Amniotic stem cell (primary cell): ENCODE results near the gene GLT8D1.
"Not testable (repeated sequence)": the region's sequence is repeated elsewhere in the genome, so short reads cannot be mapped to it uniquely, and the experiment has no call there.

Experiments
- DNase-seq: peaks from one replicate; lab custom pipeline; 2025; lab: John Stamatoyannopoulos, UW

The GLT8D1 gene

GRCh38 chr3:52679811-52680210 is 25.8 kb downstream of the GLT8D1 start:
- DNase-seq: no peak

- DNase-seq: no peak
Observed at GRCh38 chr3:52679199-52679538, 26.4 kb downstream of the GLT8D1 start.

DNA sequence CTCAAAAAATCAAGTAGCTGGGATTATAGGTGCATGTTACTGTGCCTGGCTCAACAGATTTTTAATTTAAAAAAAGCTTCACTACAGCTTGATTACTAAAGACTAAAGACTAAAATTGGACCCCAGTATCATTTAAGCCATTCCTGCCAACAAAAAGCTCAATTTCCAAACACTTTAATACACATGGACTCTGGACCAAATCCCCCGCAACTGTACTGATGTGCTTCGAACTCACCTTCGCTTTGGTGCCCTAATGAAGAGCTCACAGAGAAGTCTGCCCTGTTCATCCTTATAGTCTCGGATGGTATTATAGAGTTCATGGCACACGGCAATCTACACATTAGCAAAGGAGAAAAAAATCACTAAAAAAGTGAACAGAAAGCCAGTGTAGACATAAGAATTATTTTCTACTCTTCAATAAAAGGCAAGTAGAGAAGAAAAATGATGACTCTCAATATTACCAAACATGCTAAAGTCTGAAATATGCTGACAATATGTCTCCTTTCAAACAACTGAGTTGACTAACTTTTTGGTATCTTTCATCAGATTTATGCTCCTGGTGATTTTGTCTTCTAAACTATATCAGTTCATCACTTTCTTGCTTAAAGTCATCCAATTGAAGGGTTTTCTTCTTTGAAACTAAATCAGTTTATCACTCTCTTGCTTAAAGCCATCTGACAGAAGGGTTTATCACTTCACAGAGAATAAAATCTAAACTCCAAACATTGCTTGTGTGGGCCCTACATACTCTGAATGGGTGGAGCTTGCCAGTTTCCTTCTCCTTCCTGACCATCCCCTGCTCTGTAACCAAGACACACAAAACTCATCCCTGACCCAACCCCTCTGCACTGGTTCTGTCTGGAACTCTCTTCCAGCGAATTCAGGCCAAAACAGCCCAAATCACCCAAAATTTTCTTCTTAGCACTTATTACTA is 27.1 kb downstream of the GLT8D1 start:
- DNase-seq: no peak

DNA sequence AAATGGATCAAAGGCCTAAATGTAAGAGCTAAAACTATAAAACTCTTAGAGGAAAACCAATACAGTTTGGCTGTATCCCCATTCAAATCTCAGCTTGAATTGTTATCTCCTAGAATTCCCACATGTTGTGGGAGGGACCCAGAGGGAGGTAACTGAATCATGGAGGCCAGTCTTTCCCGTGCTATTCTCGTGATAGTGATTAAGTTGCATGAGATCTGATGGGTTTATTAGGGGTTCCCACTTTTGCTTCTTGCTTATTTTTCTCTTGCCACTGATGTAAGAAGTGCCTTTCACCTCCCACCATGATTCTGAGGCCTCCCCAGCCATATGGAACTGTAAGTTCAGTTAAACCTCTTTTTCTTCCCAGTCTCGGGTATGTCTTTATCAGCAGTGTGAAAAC is 29.4 kb downstream of the GLT8D1 start:
- DNase-seq: not testable (repeated sequence)

DNA sequence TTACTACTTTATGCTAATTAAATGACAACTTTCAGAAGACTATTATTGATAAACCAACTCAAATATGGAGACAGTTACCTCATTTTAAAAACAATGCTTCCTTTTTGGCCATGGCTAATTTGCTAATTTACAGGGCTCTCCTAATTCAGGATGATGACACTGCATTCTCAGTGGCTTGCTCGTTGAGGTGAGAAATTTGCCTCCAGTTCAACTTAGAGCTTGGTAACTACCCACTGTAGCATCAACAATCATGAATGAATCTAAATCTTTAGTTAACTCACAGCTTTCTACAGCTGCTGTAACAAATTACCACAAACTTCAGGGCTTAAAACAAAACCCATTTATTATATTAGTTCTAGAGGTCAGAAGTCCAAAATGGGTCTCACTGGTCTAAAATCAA is 33.9 kb downstream of the GLT8D1 start:
- DNase-seq: no peak

DNA sequence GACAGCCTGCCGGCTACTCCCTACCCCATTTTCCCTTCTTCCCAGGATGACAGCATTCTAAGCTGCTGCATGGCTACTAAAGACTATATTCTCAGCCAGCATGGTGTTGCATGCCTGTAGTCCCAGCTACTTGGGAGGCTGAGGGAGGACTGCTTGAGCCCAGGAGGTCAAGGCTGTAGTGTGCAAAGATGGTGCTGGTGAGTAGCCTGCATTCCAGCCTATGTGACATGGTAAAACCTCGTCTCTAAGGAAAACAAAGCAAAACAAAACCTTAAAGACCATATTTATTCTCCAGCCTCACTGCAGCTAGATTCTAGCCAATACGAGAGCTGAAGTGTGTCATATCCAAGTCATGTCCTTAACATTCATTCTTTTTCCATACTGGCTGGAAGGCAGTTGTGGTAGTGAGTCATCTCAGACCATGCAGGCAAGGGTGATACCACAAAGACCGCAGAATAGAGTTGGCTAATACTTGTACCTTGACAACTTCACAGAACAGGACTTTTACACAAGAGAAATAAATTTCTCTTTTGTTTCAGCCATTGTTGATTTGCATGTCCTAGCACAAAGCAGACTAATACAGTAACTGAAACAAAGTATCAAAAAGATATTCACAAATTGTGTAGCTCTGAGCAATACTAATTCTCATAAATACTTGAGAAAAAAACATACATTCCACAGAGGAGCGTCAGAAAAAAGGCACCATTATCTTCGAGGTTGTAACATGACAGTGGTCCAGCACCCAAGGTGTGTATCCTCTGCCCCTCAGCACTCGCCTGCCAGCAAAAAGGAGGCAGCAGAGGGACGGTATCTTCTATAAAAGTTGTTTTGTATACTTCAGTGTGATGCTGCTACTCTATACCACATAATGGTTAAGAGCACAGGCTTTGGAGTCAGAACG is 34.7 kb downstream of the GLT8D1 start:
- peak; percentile 99 for DNase-seq

DNA sequence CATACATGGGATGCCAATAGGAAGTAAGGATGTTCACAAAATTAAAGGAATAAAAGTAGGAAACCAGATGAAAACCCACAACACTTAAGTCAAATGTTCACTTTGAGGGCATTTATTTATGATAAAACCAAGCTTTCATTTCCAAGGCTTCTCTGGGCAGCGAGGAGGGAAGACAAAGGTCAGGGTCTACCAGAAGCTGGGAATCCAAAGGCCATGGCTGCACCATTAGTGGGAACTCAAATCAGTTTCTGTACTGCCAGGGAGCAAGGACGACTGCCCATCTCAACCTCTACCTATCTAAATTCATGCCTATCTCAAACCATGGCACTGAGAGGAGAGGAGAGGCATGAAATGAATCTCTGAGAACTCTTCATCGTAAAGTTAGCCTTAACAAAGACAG is 42.5 kb downstream of the GLT8D1 start:
- DNase-seq: no peak

DNA sequence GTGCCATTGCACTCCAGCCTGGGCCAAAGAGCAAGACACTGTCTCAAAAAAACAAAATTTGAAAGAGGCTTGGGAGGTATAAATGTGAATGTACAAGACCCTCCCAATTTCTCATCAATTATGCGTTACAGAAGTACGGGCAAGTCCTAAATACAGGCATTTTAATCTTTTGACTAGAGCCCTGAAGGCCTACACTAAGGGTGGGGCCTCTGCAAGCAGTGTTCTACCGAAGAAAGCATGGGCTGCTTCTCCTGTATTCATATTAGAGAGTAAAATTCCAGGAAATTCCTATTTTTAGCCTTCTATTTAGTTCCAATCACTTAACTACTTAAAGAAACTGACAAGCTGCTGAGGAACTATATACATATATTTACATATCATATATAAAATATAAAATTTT is 45.5 kb downstream of the GLT8D1 start:
- DNase-seq: no peak

GRCh38 chr3:52655895-52656294 is 49.7 kb downstream of the GLT8D1 start:
- DNase-seq: no peak

DNA sequence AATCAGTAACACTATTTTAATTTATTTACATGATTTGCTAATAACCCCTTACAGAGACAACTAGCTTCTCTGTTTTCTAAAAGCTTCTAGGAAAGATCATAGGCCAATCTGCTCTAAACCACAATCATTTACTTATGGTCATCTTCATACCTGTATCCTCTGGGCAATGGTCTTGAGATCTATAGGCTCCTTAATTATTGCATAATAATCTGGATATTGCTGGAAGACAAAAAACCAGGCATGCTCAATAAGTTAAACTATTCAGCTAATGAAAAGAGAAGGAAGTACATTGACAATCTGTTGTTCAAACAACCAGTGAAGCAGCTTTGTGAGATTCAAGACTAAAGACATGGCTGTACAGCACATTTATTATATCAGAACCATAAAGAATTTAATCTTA is 54.0 kb downstream of the GLT8D1 start:
- DNase-seq: no peak

GRCh38 chr3:52650439-52650838 is 55.2 kb downstream of the GLT8D1 start:
- DNase-seq: no peak

DNA sequence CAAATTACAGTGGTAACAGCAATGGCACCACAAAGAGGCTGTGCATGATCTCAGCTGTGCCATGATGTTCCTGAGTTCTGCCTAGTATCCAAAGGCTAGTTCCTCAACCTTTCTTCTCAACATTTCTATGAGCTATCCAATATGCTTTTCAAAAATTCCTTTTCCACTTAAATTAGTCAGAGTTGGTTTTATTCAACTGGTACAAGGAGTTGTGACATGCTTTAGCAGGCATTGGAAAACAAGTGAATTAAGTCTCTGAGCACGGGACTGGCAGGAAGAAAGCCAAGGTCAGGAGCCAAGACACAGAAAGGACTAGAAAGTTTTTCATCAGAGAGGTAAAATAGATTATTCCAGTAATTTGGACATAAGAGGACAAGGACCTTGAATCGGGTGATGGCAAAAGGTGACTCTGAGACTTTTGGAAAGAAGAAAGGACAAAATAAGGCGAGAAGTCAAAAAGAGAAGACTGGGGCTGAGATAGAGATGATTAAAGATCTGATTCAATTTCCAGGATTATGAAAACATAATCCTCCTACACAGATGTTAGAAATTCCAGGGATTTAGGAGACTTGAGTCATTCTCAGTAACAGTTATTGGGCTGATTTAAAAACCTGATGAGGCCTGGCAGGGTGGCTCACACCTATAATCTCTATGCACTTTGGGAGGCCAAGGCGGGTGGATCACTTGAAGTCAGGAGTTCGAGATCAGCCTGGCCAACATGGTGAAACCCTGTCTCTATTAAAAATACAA is 56.0 kb downstream of the GLT8D1 start:
- DNase-seq: no peak

DNA sequence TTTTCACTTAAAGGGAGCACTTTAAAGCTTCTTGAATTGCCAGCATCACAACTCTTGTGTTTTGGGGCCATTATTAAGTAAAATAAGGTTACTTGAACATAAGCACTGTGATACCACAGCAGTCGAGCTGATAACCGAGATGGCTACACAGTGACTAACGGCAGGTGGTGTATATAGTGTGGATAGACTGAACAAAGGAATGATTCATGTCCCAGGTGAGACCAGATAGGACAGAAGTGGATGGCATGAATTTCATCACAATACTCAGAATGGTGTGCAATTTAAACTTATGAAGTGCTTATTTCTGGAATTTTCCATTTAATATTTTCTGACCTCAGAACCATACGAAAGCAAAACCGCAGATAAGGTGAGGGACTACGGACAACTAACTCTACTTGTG is 60.0 kb downstream of the GLT8D1 start:
- DNase-seq: no peak
